Body of pancreas (tissue), 4 donors: ENCODE measurements around the gene SPATA13.

Experiments used
- CTCF ChIP-seq, 7 experiments: fragments of 450-650 bp in 4 of 7; fragments of 200-600 bp in 3 of 7; sonication (generic) in 3 of 7; IDR thresholded peaks; one replicate each; pipeline ENCODE4 v1.5.1; 2016 to 2019; ENCODE audit warnings: antibody characterized with exemption in 7 of 7
- POLR2A ChIP-seq, 3 donors: fragments of 450-650 bp; IDR thresholded peaks; one replicate each; pipeline ENCODE4 v1.6.1; 2016; ENCODE audit warnings: antibody characterized with exemption in 3 of 3, mild to moderate bottlenecking in 2 of 3

DNA sequence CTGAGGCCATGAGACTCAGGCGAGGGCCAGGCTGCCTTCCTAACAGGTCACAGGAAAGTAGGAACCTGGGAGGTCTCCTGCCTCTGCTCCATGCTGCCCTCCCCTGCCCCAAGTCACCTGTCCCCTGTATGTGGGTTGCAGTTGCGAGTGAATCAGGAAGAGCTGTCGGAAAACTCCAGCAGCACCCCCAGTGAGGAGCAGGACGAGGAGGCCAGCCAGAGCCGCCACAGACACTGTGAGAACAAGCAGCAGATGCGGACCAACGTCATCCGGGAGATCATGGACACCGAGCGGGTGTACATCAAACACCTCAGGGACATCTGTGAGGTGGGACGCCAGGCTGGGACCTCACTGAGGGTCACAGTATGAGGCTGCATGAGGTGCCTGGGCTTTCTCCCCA is 126.1 kb downstream of the SPATA13 start:
- TF ChIP-seq CTCF (IDR thresholded peaks at IDR 0.05) (no peak), POLR2A (IDR thresholded peaks at IDR 0.05) (no peak)
